ENCODE results near the gene CYB5R3. TPM values are rescaled to one million over a fixed set of nuclear protein-coding genes. Genes with fewer than 3 reads are reported as not detected.

The CYB5R3 gene
- total RNA-seq, 4 donors from 2014 or later = 127 to 268 (median 155) TPM

- Histone ChIP-seq H3K27me3 (no peaks in the 10 kb centered on the region), H3K36me3 (peaks cover 0 to 98% of the 10 kb centered on the region in 2 donors), H3K4me1 (peaks cover 3 to 41% (median 10%) of the 10 kb centered on the region in 3 donors), H3K9me3 (no peaks in the 10 kb centered on the region), H3K4me3 (no peak overlapping the region), H3K27ac (peak overlapping the region in 2 of 4 donors; percentile 40 to 41)
- no peak for ATAC-seq
- WGBS, 2 donors (ENCODE audit: low coverage in 1 of 2) = 85 to 86% methylated on average over 7 to 10 of the region's 28 CpGs
- TF ChIP-seq POLR2A (IDR thresholded peaks at IDR 0.05) (no peak), EP300 (IDR thresholded peaks at IDR 0.05) (no peak), POLR2AphosphoS5 (IDR thresholded peaks at IDR 0.05) (no peak)
- TF ChIP-seq, protein P1, sequence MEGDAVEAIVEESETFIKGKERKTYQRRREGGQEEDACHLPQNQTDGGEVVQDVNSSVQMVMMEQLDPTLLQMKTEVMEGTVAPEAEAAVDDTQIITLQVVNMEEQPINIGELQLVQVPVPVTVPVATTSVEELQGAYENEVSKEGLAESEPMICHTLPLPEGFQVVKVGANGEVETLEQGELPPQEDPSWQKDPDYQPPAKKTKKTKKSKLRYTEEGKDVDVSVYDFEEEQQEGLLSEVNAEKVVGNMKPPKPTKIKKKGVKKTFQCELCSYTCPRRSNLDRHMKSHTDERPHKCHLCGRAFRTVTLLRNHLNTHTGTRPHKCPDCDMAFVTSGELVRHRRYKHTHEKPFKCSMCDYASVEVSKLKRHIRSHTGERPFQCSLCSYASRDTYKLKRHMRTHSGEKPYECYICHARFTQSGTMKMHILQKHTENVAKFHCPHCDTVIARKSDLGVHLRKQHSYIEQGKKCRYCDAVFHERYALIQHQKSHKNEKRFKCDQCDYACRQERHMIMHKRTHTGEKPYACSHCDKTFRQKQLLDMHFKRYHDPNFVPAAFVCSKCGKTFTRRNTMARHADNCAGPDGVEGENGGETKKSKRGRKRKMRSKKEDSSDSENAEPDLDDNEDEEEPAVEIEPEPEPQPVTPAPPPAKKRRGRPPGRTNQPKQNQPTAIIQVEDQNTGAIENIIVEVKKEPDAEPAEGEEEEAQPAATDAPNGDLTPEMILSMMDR (IDR thresholded peaks at IDR 0.05) = no peak
Observed at GRCh38 chr22:42630901-42631602, 18.1 kb downstream of the CYB5R3 start.

- WGBS, 2 donors (ENCODE audit: low coverage in 1 of 2) = 96 to 97% methylated on average over 3 to 10 of the region's 18 CpGs
- ATAC-seq = no peak
- peaks cover 0 to 32% (median 3%) of the 10 kb centered on the region in 3 donors for H3K4me1 ChIP-seq
- no peaks in the 10 kb centered on the region for H3K27me3 ChIP-seq
- H3K4me3 ChIP-seq = no peak overlapping the region
- TF ChIP-seq EP300 (IDR thresholded peaks at IDR 0.05) = no peak
- no peak for TF ChIP-seq POLR2AphosphoS5 (IDR thresholded peaks at IDR 0.05)
- TF ChIP-seq, protein P1 (IDR thresholded peaks at IDR 0.05) = no peak
- no peak for TF ChIP-seq POLR2A (IDR thresholded peaks at IDR 0.05)
- no peaks in the 10 kb centered on the region for H3K9me3 ChIP-seq
- no peak overlapping the region for H3K27ac ChIP-seq
- H3K36me3 ChIP-seq = peaks cover 0 to 100% of the 10 kb centered on the region in 2 donors
Observed at GRCh38 chr22:42630211-42630610, 19.0 kb downstream of the CYB5R3 start.

- no peaks in the 10 kb centered on the region for H3K27me3 ChIP-seq
- no peak for ATAC-seq
- no peak overlapping the region for H3K27ac ChIP-seq
- H3K4me1 ChIP-seq = peaks cover 0 to 37% (median 0%) of the 10 kb centered on the region in 3 donors
- TF ChIP-seq EP300 (IDR thresholded peaks at IDR 0.05) (no peak), POLR2A (IDR thresholded peaks at IDR 0.05) (no peak), POLR2AphosphoS5 (IDR thresholded peaks at IDR 0.05) (no peak)
- TF ChIP-seq, protein P1 (IDR thresholded peaks at IDR 0.05) = no peak
- H3K36me3 ChIP-seq = peaks cover 0 to 100% of the 10 kb centered on the region in 2 donors
- WGBS, 2 donors (ENCODE audit: low coverage in 1 of 2) = no CpG with 5 or more reads among the region's 9 CpGs
- no peak overlapping the region for H3K4me3 ChIP-seq
- no peaks in the 10 kb centered on the region for H3K9me3 ChIP-seq
Observed at GRCh38 chr22:42627981-42628380, 21.2 kb downstream of the CYB5R3 start.

GRCh38 chr22:42626951-42627625 is 22.1 kb downstream of the CYB5R3 start:
- H3K4me3 ChIP-seq = no peak overlapping the region
- no peaks in the 10 kb centered on the region for H3K27me3 ChIP-seq
- H3K27ac ChIP-seq = no peak overlapping the region
- H3K4me1 ChIP-seq = peaks cover 0 to 38% (median 0%) of the 10 kb centered on the region in 3 donors
- no peak for ATAC-seq
- H3K9me3 ChIP-seq = no peaks in the 10 kb centered on the region
- H3K36me3 ChIP-seq = peaks cover 0 to 100% of the 10 kb centered on the region in 2 donors
- TF ChIP-seq POLR2A (IDR thresholded peaks at IDR 0.05) (no peak), EP300 (IDR thresholded peaks at IDR 0.05) (no peak), POLR2AphosphoS5 (IDR thresholded peaks at IDR 0.05) (no peak)
- TF ChIP-seq, protein P1 (IDR thresholded peaks at IDR 0.05) = no peak
- WGBS, 2 donors (ENCODE audit: low coverage in 1 of 2) = no CpG with 5 or more reads among the region's 25 CpGs

All from gastroesophageal sphincter (tissue), 4 donors.